Natural killer cell (primary cell): ENCODE measurements around the gene TMEM175. TPM values are rescaled to one million over a fixed set of nuclear protein-coding genes. Genes with fewer than 3 reads are reported as not detected.

Experiments
- ATAC-seq, 3 donors: fragments of 150-1000 bp in 2 of 3; fragments of 200-7000 bp in 1 of 3; cut with Tn5 transposase; 1 replicate in 1 of 3; 2 replicates in 2 of 3; pipeline ENCODE4 v1.10.0; 2021; ENCODE audit warnings: mild to moderate bottlenecking in 2 of 3, moderate library complexity in 2 of 3
- DNase-seq, 2 donors: peaks; one replicate each; pipeline versions ENCODE4 v3.0.0 to v3.0.0-alpha.2; 2013 to 2021; ENCODE audit warnings: mixed read lengths in 1 of 2
- H3K27ac ChIP-seq: one replicate; pipeline ENCODE4 v1.5.1; 2013; ENCODE audit warnings: mild to moderate bottlenecking, low read length
- H3K27me3 ChIP-seq: one replicate; pipeline ENCODE4 v1.6.1; 2013; ENCODE audit warnings: low read length; ENCODE audit not compliant: control insufficient read depth, insufficient read depth
- H3K36me3 ChIP-seq: one replicate; pipeline ENCODE4 v1.6.1; 2013; ENCODE audit warnings: low read length; ENCODE audit not compliant: control insufficient read depth, insufficient read depth
- H3K4me1 ChIP-seq: one replicate; pipeline ENCODE4 v1.6.1; 2013; ENCODE audit warnings: low read length; ENCODE audit not compliant: control insufficient read depth, insufficient read depth
- H3K4me3 ChIP-seq: one replicate; pipeline ENCODE4 v1.5.1; 2013; ENCODE audit warnings: low read length
- H3K9me3 ChIP-seq: one replicate; pipeline ENCODE4 v1.6.1; 2013; ENCODE audit warnings: low read length; ENCODE audit not compliant: control insufficient read depth, insufficient read depth
- H3K27ac Mint-ChIP-seq, 2 donors: one replicate each; pipeline ENCODE4 v1.8.0; 2022; ENCODE audit warnings: mild to moderate bottlenecking in 2 of 2, mixed read lengths in 2 of 2, moderate library complexity in 1 of 2
- H3K27me3 Mint-ChIP-seq, 2 donors: one replicate each; pipeline ENCODE4 v1.8.0; 2022; ENCODE audit warnings: low read depth in 2 of 2, mixed read lengths in 2 of 2
- H3K36me3 Mint-ChIP-seq: one replicate; pipeline ENCODE4 v1.8.0; 2022; ENCODE audit warnings: mixed read lengths
- H3K4me1 Mint-ChIP-seq, 2 donors: one replicate each; pipeline ENCODE4 v1.8.0; 2022; ENCODE audit warnings: mixed read lengths in 2 of 2
- H3K4me3 Mint-ChIP-seq: one replicate; pipeline ENCODE4 v1.8.0; 2022; ENCODE audit warnings: mild to moderate bottlenecking, moderate library complexity, mixed read lengths
- H3K9me3 Mint-ChIP-seq, 2 donors: one replicate each; pipeline ENCODE4 v1.8.0; 2022; ENCODE audit warnings: mixed read lengths in 2 of 2
- WGBS: methylation state at CpG from one replicate; pipeline ENCODE4 v1.1.7; 2013; ENCODE audit warnings: missing lambda C conversion rate; ENCODE audit not compliant: insufficient coverage; 5-methylcytosine and 5-hydroxymethylcytosine counted together
- intact Hi-C: fragments of 100-400 bp; cut with micrococcal nuclease; formaldehyde crosslinking; loops from one replicate; pipeline ENCODE4 v1.14.2; 2022
- total RNA-seq, 4 donors: library from RNA; stranded (reverse); fragments of 120-200 nt in 1 of 4; gene quantifications; one replicate each; pipeline versions ENCODE4 v1.2.3 to v1.2.4, GENCODE V29; 2013 to 2022
- TF ChIP-seq, protein P1 (sequence below): fragments of 200-600 bp; IDR thresholded peaks from one replicate; pipeline ENCODE4 v1.8.0; 2022; ENCODE audit warnings: antibody characterized with exemption

TMEM175 gene
- total RNA-seq, 3 donors from 2014 or later (not counting 1 experiment from before 2014, with no cell fraction given) = 72.8 to 79.8 (median 73.2) TPM

DNA sequence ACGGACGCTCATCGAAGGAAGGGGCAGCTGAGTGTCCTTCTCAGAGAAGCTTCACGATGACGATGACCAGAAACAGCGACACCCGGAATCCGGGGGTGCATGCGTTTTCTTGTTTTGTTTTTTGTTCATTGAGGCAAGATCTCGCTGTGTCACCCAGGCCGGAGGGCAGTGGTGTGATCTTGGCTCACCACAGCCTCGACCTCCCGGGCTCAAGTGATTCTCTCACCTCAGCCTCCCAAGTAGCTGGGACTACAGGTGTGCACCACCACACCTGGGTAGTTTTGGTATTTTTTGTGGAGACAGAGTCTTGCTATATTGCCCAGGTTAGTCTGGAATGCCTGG lies 21.3 kb downstream of the TMEM175 start:
- no peaks in the 10 kb centered on the region for H3K27me3 ChIP-seq
- intact Hi-C loops = no loop called here
- H3K27ac ChIP-seq = no peak overlapping the region
- Mint-ChIP-seq H3K4me1 (peaks cover under 1 to 11% of the 10 kb centered on the region in 2 donors), H3K4me3 (no peak overlapping the region), H3K9me3 (no peaks in the 10 kb centered on the region), H3K27ac (no peak overlapping the region), H3K36me3 (no peaks in the 10 kb centered on the region), H3K27me3 (no peaks in the 10 kb centered on the region)
- WGBS = 98% methylated on average over 13 of the region's 13 CpGs
- DNase-seq (no peak), ATAC-seq (no peak)
- no peaks in the 10 kb centered on the region for H3K9me3 ChIP-seq
- no peaks in the 10 kb centered on the region for H3K4me1 ChIP-seq
- H3K4me3 ChIP-seq = no peak overlapping the region
- peaks cover 22% of the 10 kb centered on the region for H3K36me3 ChIP-seq
- TF ChIP-seq, protein P1, sequence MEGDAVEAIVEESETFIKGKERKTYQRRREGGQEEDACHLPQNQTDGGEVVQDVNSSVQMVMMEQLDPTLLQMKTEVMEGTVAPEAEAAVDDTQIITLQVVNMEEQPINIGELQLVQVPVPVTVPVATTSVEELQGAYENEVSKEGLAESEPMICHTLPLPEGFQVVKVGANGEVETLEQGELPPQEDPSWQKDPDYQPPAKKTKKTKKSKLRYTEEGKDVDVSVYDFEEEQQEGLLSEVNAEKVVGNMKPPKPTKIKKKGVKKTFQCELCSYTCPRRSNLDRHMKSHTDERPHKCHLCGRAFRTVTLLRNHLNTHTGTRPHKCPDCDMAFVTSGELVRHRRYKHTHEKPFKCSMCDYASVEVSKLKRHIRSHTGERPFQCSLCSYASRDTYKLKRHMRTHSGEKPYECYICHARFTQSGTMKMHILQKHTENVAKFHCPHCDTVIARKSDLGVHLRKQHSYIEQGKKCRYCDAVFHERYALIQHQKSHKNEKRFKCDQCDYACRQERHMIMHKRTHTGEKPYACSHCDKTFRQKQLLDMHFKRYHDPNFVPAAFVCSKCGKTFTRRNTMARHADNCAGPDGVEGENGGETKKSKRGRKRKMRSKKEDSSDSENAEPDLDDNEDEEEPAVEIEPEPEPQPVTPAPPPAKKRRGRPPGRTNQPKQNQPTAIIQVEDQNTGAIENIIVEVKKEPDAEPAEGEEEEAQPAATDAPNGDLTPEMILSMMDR = no peak

DNA sequence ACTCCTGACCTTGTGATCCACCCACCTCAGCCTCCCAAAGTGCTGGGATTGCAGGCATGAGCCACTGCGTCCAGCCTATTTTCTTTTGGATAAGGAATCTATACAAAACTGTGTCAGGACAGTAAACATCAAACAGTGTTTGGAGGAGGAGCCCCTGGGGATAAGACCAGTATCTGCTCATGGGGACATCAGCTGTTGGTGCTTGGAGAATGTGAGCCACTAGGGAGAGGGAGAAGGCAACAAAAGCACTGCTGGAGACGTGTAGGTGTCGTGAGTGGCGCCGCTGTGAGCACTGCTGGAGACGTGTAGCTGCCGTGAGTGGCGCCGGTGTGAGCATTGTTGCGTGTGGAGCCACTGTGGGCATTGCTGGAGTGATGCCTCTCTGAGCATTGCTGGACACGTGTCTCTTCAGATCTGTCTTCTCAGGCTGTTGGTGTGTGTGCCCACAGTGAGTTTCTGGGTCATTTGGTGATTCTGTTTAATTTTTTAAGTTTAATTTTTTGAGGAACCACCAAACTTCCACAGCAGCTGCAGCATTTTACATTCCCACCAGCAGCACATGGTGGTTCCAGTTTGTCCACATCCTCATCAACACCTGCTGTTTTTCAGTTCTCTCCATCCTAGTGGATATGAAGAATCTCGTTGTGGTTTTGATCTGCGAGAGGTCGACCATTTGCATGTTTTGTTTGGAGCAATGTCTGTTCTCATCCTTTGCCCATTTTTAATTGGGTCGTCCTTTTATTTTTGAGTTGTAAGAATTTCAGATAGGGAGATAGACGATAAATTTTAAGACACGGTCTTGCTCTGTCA lies 22.2 kb downstream of the TMEM175 start:
- intact Hi-C loops = no loop called here
- Histone ChIP-seq H3K27me3 (no peaks in the 10 kb centered on the region), H3K4me1 (no peaks in the 10 kb centered on the region), H3K36me3 (peaks cover 22% of the 10 kb centered on the region), H3K27ac (no peak overlapping the region), H3K4me3 (no peak overlapping the region), H3K9me3 (no peaks in the 10 kb centered on the region)
- DNase-seq (no peak), ATAC-seq (no peak)
- 95% methylated on average over 17 of the region's 17 CpGs for WGBS
- TF ChIP-seq, protein P1 = no peak
- Mint-ChIP-seq H3K4me1 (peaks cover 4 to 11% of the 10 kb centered on the region in 2 donors), H3K36me3 (no peaks in the 10 kb centered on the region), H3K27me3 (no peaks in the 10 kb centered on the region), H3K4me3 (no peak overlapping the region), H3K9me3 (no peaks in the 10 kb centered on the region), H3K27ac (no peak overlapping the region)

DNA sequence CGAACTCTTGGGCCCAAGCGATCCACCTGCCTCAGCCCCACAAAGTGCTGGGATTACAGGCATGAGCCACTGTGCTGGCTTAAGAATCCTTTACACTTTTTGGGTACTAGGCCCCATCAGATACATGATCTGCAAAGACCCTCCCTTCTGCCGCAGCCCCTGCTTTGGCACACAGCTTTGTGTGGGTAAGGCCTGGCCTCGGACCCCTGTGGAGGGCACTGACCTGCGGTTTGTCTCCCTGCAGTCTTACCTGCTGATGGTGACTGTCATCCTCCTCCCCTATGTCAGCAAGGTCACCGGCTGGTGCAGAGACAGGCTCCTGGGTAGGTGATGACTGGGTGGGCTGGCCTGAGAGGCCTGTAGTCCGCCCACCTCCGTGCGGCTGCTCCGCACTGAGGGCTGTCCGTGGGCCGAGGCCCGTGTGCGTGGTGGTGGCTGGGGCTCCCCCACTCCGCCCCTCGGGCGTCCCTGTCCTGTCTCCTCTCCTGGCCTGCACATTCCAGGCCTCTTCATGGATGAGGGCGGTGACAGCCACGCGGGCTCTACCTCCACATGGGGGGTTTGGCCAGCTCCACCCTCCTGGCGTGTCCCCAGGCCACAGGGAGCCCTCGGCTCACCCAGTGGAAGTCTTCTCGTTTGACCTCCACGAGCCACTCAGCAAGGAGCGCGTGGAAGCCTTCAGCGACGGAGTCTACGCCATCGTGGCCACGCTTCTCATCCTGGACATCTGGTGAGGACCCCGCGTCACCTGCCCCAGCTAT lies 23.1 kb downstream of the TMEM175 start:
- no peaks in the 10 kb centered on the region for H3K9me3 Mint-ChIP-seq
- ATAC-seq = no peak
- no peaks in the 10 kb centered on the region for H3K36me3 Mint-ChIP-seq
- no peaks in the 10 kb centered on the region for H3K27me3 Mint-ChIP-seq
- no peak overlapping the region for H3K4me3 Mint-ChIP-seq
- DNase-seq = no peak
- H3K4me1 Mint-ChIP-seq = peaks cover 4 to 10% of the 10 kb centered on the region in 2 donors
- Histone ChIP-seq H3K27me3 (no peaks in the 10 kb centered on the region), H3K9me3 (no peaks in the 10 kb centered on the region), H3K36me3 (peaks cover 28% of the 10 kb centered on the region), H3K4me3 (no peak overlapping the region), H3K27ac (no peak overlapping the region), H3K4me1 (no peaks in the 10 kb centered on the region)
- TF ChIP-seq, protein P1 = no peak
- no peak overlapping the region for H3K27ac Mint-ChIP-seq
- WGBS = 95% methylated on average over 32 of the region's 33 CpGs
- intact Hi-C loops = no loop called here
